Measurements from ENCODE around the gene AQP3. TPM values are rescaled to one million over a fixed set of nuclear protein-coding genes. Genes with fewer than 3 reads are reported as not detected.

AQP3 gene
- total and polyA plus RNA-seq, 2 of the 8 experiments (the other 6 are each of a cell fraction or from before 2014, with no cell fraction given): 2.6 to 7.6 TPM

DNA sequence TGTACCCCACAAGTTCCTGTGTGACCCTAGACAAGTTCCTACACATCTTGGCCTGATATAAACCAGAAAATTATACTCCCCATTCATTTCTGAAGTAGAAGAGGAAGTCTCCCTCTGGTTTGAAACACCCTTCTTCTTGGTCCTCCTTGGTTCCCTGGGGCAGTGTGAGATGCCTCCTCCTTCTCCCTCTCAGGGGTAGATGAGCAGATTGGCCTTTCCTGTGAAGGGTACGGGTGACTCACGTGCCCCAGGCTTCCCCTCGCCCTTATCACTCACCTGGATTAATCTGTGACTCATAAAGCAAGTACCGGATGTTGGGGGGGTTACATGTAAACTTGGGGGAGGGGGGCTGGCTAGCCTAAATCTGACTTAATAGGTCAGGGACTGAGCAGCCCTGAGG, 11.1 kb upstream of the AQP3 start:
- FAIRE-seq: no peak
- 89% methylated on average over 4 of the region's 4 CpGs; no CpG with 5 or more reads in 1 of the 2 experiments for WGBS, 2 experiments (ENCODE audit: extremely low coverage in 1 of 2, insufficient coverage in 1 of 2, insufficient read length in 1 of 2, insufficient replicate concordance in 2 of 2, low coverage in 1 of 2, low lambda C conversion rate in 2 of 2, missing lambda C conversion rate in 1 of 2)

More for the DNA sequence above, 11.1 kb upstream of the AQP3 start:
- H3K14ac ChIP-seq (ENCODE audit: insufficient read length): no peak overlapping the region
- H3K4me3 ChIP-seq (ENCODE audit: extremely low read depth in 1 of 4, insufficient read depth in 2 of 4, low read depth in 3 of 4, low read length in 4 of 4): no peak overlapping the region
- 0 out of 7 replicates have a peak, but pooled peaks cover 0 to under 1% (median 0%) of the 10 kb centered on the region in 4 experiments for H3K4me1 ChIP-seq (replicated peaks in 1 of 4; ENCODE audit: control insufficient read depth in 3 of 4, insufficient read depth in 4 of 4, low read length in 3 of 4)
- H2BK20ac ChIP-seq (ENCODE audit: low read length): no peak overlapping the region
- no peak overlapping the region for H2BK15ac ChIP-seq (ENCODE audit: low read length)
- no peak overlapping the region for H3K56ac ChIP-seq (replicated peaks; ENCODE audit: insufficient read length, low read depth, low read length)
- no peak overlapping the region for H3K9ac ChIP-seq (replicated peaks in 1 of 4; ENCODE audit: extremely low read depth in 1 of 4, low read depth in 3 of 4, low read length in 3 of 4)
- H2BK5ac ChIP-seq (ENCODE audit: low read depth, low read length): no peak overlapping the region
- ChIA-PET POLR2A (ENCODE audit: partially characterized antibody) (interaction anchor here (0.8 to 2.9 kb wide), 8 partner anchors 9 to 55 kb away, joined by 3 to 19 read pairs (median 4); partner anchors contain the start of genes AQP3 and NOL6), CTCF (ENCODE audit: partially characterized antibody) (interaction anchor here (0.7 to 21.6 kb wide), 8 partner anchors 4 to 83 kb away, joined by 3 to 358 read pairs (median 4); partner anchors contain the start of genes AQP3 and NOL6)
- no peak overlapping the region for H4K91ac ChIP-seq (replicated peaks; ENCODE audit: insufficient read length, low read length)
- DNase-seq (ENCODE audit: low read depth in 1 of 2, low spot score in 2 of 2): no peak
- H3K4ac ChIP-seq (replicated peaks; ENCODE audit: insufficient read length, low read depth, low read length): no peak overlapping the region
- no peak overlapping the region for H4K8ac ChIP-seq (ENCODE audit: extremely low read depth, insufficient read depth, low read length)
- no peak overlapping the region for H3K23ac ChIP-seq (ENCODE audit: insufficient read length)
- no peak overlapping the region for H3K27ac ChIP-seq (ENCODE audit: low read depth, low read length)
- no peak overlapping the region for H2BK12ac ChIP-seq (ENCODE audit: low read depth, low read length)
- no peak overlapping the region for H3K4me2 ChIP-seq (ENCODE audit: insufficient read depth in 1 of 2, low read depth in 2 of 2, low read length in 2 of 2)
- 0 out of 2 replicates have a peak, but pooled peaks cover 1% of the 10 kb centered on the region for H3K23me2 ChIP-seq (ENCODE audit: low read depth, low read length)
- H4K5ac ChIP-seq (ENCODE audit: insufficient read length, low read depth, low read length): no peak overlapping the region
- H2AK5ac ChIP-seq (ENCODE audit: low read depth, low read length): no peak overlapping the region
- no peaks in the 10 kb centered on the region for H3K27me3 ChIP-seq (replicated peaks in 1 of 4; ENCODE audit: control insufficient read depth in 3 of 4, extremely low read depth in 1 of 4, insufficient read depth in 3 of 4, low read length in 3 of 4)
- H3K9me3 ChIP-seq (ENCODE audit: insufficient read depth in 2 of 2, low read depth in 1 of 2, low read length in 1 of 2): no peaks in the 10 kb centered on the region
- no peak overlapping the region for H3K18ac ChIP-seq (ENCODE audit: extremely low read depth, low read length)
- no peak overlapping the region for H2AFZ ChIP-seq (ENCODE audit: low read length)
- no peak overlapping the region for H2BK120ac ChIP-seq (replicated peaks; ENCODE audit: low read depth, low read length)
- H3K36me3 ChIP-seq (ENCODE audit: control insufficient read depth in 2 of 4, insufficient read depth in 4 of 4, low read length in 3 of 4): peaks cover 11 to 26% (median 19%) of the 10 kb centered on the region in 4 experiments; a peak in 6 of 8 replicates
- no peaks in the 10 kb centered on the region for H3K79me2 ChIP-seq (ENCODE audit: control insufficient read depth in 1 of 2, insufficient read depth in 2 of 2, low read length in 2 of 2)
- H3K79me1 ChIP-seq (ENCODE audit: low read depth, low read length): no peaks in the 10 kb centered on the region
- peaks cover 0 to 8% of the 10 kb centered on the region in 2 experiments for H4K20me1 ChIP-seq (replicated peaks in 1 of 2; ENCODE audit: control insufficient read depth in 1 of 2, insufficient read depth in 2 of 2, low read length in 2 of 2)
